Glutamatergic neuron (in vitro differentiated cells): Measurements from ENCODE around the gene DTX4. TPM values are rescaled to one million over a fixed set of nuclear protein-coding genes. Genes with fewer than 3 reads are reported as not detected.

Experiments
- DNase-seq: peaks from one replicate; pipeline ENCODE4 v3.0.0; 2022
- H3K27ac Mint-ChIP-seq: one replicate; pipeline ENCODE4 v1.8.0; 2020; ENCODE audit warnings: mild to moderate bottlenecking, mixed read lengths, inconsistent platforms; ENCODE audit not compliant: unreplicated experiment
- H3K27me3 Mint-ChIP-seq: one replicate; pipeline ENCODE4 v1.8.0; 2020; ENCODE audit warnings: mild to moderate bottlenecking, moderate library complexity, mixed read lengths, inconsistent platforms; ENCODE audit not compliant: unreplicated experiment
- H3K36me3 Mint-ChIP-seq: one replicate; pipeline ENCODE4 v1.8.0; 2020; ENCODE audit warnings: mild to moderate bottlenecking, mixed read lengths, inconsistent platforms; ENCODE audit not compliant: unreplicated experiment
- H3K4me1 Mint-ChIP-seq: one replicate; pipeline ENCODE4 v1.8.0; 2020; ENCODE audit warnings: mild to moderate bottlenecking, low read depth, mixed read lengths, inconsistent platforms; ENCODE audit not compliant: unreplicated experiment
- H3K4me3 Mint-ChIP-seq: one replicate; pipeline ENCODE4 v1.8.0; 2020; ENCODE audit warnings: mild to moderate bottlenecking, mixed read lengths, inconsistent platforms; ENCODE audit not compliant: unreplicated experiment
- H3K9me3 Mint-ChIP-seq: one replicate; pipeline ENCODE4 v1.8.0; 2020; ENCODE audit warnings: mild to moderate bottlenecking, moderate library complexity, mixed read lengths, inconsistent platforms; ENCODE audit not compliant: unreplicated experiment
- total RNA-seq: library from RNA; stranded (reverse); fragmentation: NEBNext Ultra II Directional; extraction: Animal tissue kit (Norgen Biotek cat#: 25700); gene quantifications from one replicate; pipeline ENCODE4 v1.2.1, GENCODE V29; 2021; ENCODE audit not compliant: unreplicated experiment
- TF ChIP-seq, protein P1 (sequence below): fragments of 200-600 bp; sonication (generic); IDR thresholded peaks from one replicate; pipeline ENCODE4 v1.5.0; 2021; ENCODE audit not compliant: partially characterized antibody, unreplicated experiment

DTX4 gene
- total RNA-seq, 1 donor from 2014 or later = 4.1 TPM

GRCh38 chr11:59182457-59183151 is 10.7 kb downstream of the DTX4 start:
- Mint-ChIP-seq H3K27ac (no peak overlapping the region), H3K36me3 (no peaks in the 10 kb centered on the region), H3K4me3 (no peak overlapping the region), H3K9me3 (no peaks in the 10 kb centered on the region), H3K4me1 (peaks cover 3% of the 10 kb centered on the region), H3K27me3 (peaks cover 8% of the 10 kb centered on the region)
- TF ChIP-seq, protein P1, sequence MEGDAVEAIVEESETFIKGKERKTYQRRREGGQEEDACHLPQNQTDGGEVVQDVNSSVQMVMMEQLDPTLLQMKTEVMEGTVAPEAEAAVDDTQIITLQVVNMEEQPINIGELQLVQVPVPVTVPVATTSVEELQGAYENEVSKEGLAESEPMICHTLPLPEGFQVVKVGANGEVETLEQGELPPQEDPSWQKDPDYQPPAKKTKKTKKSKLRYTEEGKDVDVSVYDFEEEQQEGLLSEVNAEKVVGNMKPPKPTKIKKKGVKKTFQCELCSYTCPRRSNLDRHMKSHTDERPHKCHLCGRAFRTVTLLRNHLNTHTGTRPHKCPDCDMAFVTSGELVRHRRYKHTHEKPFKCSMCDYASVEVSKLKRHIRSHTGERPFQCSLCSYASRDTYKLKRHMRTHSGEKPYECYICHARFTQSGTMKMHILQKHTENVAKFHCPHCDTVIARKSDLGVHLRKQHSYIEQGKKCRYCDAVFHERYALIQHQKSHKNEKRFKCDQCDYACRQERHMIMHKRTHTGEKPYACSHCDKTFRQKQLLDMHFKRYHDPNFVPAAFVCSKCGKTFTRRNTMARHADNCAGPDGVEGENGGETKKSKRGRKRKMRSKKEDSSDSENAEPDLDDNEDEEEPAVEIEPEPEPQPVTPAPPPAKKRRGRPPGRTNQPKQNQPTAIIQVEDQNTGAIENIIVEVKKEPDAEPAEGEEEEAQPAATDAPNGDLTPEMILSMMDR = peak; percentile 22
- no peak for DNase-seq

GRCh38 chr11:59183771-59184170 is 11.8 kb downstream of the DTX4 start:
- H3K4me3 Mint-ChIP-seq = no peak overlapping the region

GRCh38 chr11:59184691-59185339 is 12.9 kb downstream of the DTX4 start:
- no peak overlapping the region for H3K27ac Mint-ChIP-seq
- H3K4me1 Mint-ChIP-seq = peaks cover 3% of the 10 kb centered on the region
- TF ChIP-seq, protein P1 = no peak
- peaks cover 3% of the 10 kb centered on the region for H3K27me3 Mint-ChIP-seq
- no peak overlapping the region for H3K4me3 Mint-ChIP-seq
- H3K9me3 Mint-ChIP-seq = no peaks in the 10 kb centered on the region
- no peaks in the 10 kb centered on the region for H3K36me3 Mint-ChIP-seq
- DNase-seq = no peak

More at GRCh38 chr11:59183771-59184170, 11.8 kb downstream of the DTX4 start:
- no peaks in the 10 kb centered on the region for H3K9me3 Mint-ChIP-seq
- TF ChIP-seq, protein P1 = no peak
- no peak for DNase-seq
- peaks cover 3% of the 10 kb centered on the region for H3K4me1 Mint-ChIP-seq
- peaks cover 8% of the 10 kb centered on the region for H3K27me3 Mint-ChIP-seq
- H3K27ac Mint-ChIP-seq = no peak overlapping the region
- H3K36me3 Mint-ChIP-seq = no peaks in the 10 kb centered on the region

- Mint-ChIP-seq H3K27ac (no peak overlapping the region), H3K9me3 (no peaks in the 10 kb centered on the region), H3K4me3 (no peak overlapping the region), H3K27me3 (peaks cover 3% of the 10 kb centered on the region), H3K36me3 (no peaks in the 10 kb centered on the region), H3K4me1 (peaks cover 3% of the 10 kb centered on the region)
- TF ChIP-seq, protein P1 = no peak
- no peak for DNase-seq
These were observed 13.5 kb downstream of the DTX4 start for GRCh38 chr11:59185386-59185945.

DNA sequence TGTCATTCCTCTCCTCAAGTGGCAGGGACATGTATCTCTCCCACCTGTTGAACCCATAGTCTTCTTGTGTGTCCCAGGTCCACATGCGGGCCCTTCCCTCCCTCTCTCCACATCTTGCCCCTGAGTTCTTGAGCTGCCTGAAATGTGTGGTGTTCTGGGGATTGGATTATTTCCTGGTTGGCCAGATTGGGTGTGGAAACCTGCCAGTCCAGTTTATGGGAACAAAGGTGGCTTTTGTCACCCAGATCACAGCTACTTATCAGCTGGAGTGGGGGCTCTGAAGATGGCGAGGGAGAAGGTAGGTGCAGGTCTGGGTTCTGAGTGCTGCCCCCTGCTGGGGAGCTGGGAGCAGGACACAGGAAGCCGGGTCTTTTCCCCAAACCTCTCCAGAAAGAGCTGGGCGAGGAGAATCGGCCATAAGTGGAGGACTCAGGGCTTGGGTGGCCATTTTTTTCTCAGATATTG is 14.2 kb downstream of the DTX4 start:
- Mint-ChIP-seq H3K4me3 (no peak overlapping the region), H3K27ac (no peak overlapping the region), H3K36me3 (no peaks in the 10 kb centered on the region)

More for the DNA sequence above, 14.2 kb downstream of the DTX4 start:
- peak; percentile 36 for DNase-seq
- TF ChIP-seq, protein P1 = peak; percentile 60
- H3K9me3 Mint-ChIP-seq = no peaks in the 10 kb centered on the region
- peaks cover 3% of the 10 kb centered on the region for H3K4me1 Mint-ChIP-seq
- peaks cover 3% of the 10 kb centered on the region for H3K27me3 Mint-ChIP-seq
